Posterior vena cava (tissue), 2 donors: ENCODE results near the gene OR10AG1. TPM values are rescaled to one million over a fixed set of nuclear protein-coding genes. Genes with fewer than 3 reads are reported as not detected.

ENCODE experiments used
- DNase-seq: peaks from one replicate; pipeline ENCODE4 v3.0.0-alpha.2; 2020; ENCODE audit warnings: low spot score
- intact Hi-C, 2 donors: fragments of 100-400 bp; cut with DNase I; formaldehyde crosslinking; loops; one replicate each; pipeline versions ENCODE4 v1.14.1 to v1.14.2; 2022 to 2023
- long read RNA-seq, 2 donors: library from polyadenylated mRNA; unstranded; transcript quantifications; one replicate each; pipeline ENCODE4 v2.0.0, GENCODE V29; 2020 to 2021
- total RNA-seq, 2 donors: library from RNA; stranded (reverse); fragmentation: NEBNext Ultra II Directional; extraction: Animal tissue kit (Norgen Biotek cat#: 25700); gene quantifications; one replicate each; pipeline ENCODE4 v1.2.1, GENCODE V29; 2021
- donor health status: DM: yes; HTN: yes; CAD: no.
- donor health status: DM: yes; HTN: yes; CAD: no.

Gene OR10AG1
- not detected for total RNA-seq
- long read RNA-seq, donor 1: 0 reads
- long read RNA-seq, donor 2: 0 reads

- intact Hi-C loops: no loop called here
These were observed at the start of gene OR10AG1 for GRCh38 chr11:55969845-55970244. Gene OR10AG1 (minus strand): TSS chr11:55969945. CDS start chr11:55969907, 38 bp downstream.

GRCh38 chr11:56013805-56014204 lies 44.1 kb upstream of the OR10AG1 start:
- intact Hi-C loops: no loop called here
- no peak for DNase-seq

More at GRCh38 chr11:55969845-55970244, at the start of gene OR10AG1:
- no peak for DNase-seq

- DNase-seq: no peak
- intact Hi-C loops: no loop called here
These were observed 41.0 kb upstream of the OR10AG1 start for GRCh38 chr11:56010716-56011115.

- intact Hi-C loops: no loop called here
- DNase-seq: no peak
These were observed 24.8 kb upstream of the OR10AG1 start, which contains the start of gene OR5F1 for GRCh38 chr11:55994525-55994924. Gene OR5F1 (minus strand): TSS chr11:55994625. CDS start chr11:55994625, 0 bp downstream.

- DNase-seq: no peak
- intact Hi-C loops: no loop called here
These were observed 1.2 kb upstream of the OR10AG1 start for GRCh38 chr11:55970935-55971334.

- intact Hi-C loops: no loop called here
- DNase-seq: no peak
These were observed 1.8 kb downstream of the OR10AG1 start for GRCh38 chr11:55967914-55968313.

GRCh38 chr11:55966391-55966790 lies 3.4 kb downstream of the OR10AG1 start:
- intact Hi-C loops: no loop called here
- DNase-seq: no peak

GRCh38 chr11:55956521-55956920 lies 13.2 kb downstream of the OR10AG1 start:
- intact Hi-C loops: no loop called here
- no peak for DNase-seq

GRCh38 chr11:55949330-55949729 lies 20.4 kb downstream of the OR10AG1 start:
- intact Hi-C loops: no loop called here
- DNase-seq: no peak

GRCh38 chr11:55942785-55943392 lies 26.9 kb downstream of the OR10AG1 start:
- DNase-seq: no peak
- intact Hi-C loops: no loop called here

- intact Hi-C loops: no loop called here
- no peak for DNase-seq
These were observed 33.4 kb downstream of the OR10AG1 start, which contains the start of gene OR5I1 for GRCh38 chr11:55936300-55936699. Gene OR5I1 (minus strand): TSS chr11:55936400. CDS start chr11:55936400, 0 bp downstream.

- DNase-seq: no peak
- intact Hi-C loops: no loop called here
These were observed 49.2 kb downstream of the OR10AG1 start for GRCh38 chr11:55920537-55920936.

Other genes starting within 250 kb of the OR10AG1 start
- not detected for gene OR5D13, start 196.5 kb downstream of the OR10AG1 start, total RNA-seq
- not detected for gene OR5D14, start 174.4 kb downstream of the OR10AG1 start, total RNA-seq
- gene OR5L1, start 158.6 kb downstream of the OR10AG1 start, total RNA-seq: not detected
- not detected for gene OR5D18, start 150.3 kb downstream of the OR10AG1 start, total RNA-seq
- not detected for gene OR5L2, start 142.7 kb downstream of the OR10AG1 start, total RNA-seq
- not detected for gene OR5D16, start 131.2 kb downstream of the OR10AG1 start, total RNA-seq
- gene TRIM51, start 86.6 kb downstream of the OR10AG1 start, total RNA-seq: not detected
- not detected for gene OR5W2, start 55.4 kb downstream of the OR10AG1 start, total RNA-seq
- not detected for gene OR5I1, start 33.5 kb downstream of the OR10AG1 start, total RNA-seq
- not detected for gene OR5F1, start 24.7 kb upstream of the OR10AG1 start, total RNA-seq
- not detected for gene OR5AS1, start 57.7 kb upstream of the OR10AG1 start, total RNA-seq
- not detected for gene OR8I2, start 123.4 kb upstream of the OR10AG1 start, total RNA-seq
- gene OR8H2, start 133.7 kb upstream of the OR10AG1 start, total RNA-seq: not detected
- not detected for gene OR8H3, start 152.4 kb upstream of the OR10AG1 start, total RNA-seq
- gene OR8J3, start 170.3 kb upstream of the OR10AG1 start, total RNA-seq: not detected
- not detected for gene OR8K5, start 190.4 kb upstream of the OR10AG1 start, total RNA-seq
- gene OR5J2, start 206.7 kb upstream of the OR10AG1 start, total RNA-seq: not detected